ENCODE measurements around the gene B3GALT4.

Gene B3GALT4

GRCh38 chr6:33305052-33305451 lies 28.1 kb downstream of the B3GALT4 start:
- Histone ChIP-seq H3K36me3 (ENCODE audit: insufficient read depth, low read length) (peaks cover 9% of the 10 kb centered on the region), H3K79me2 (ENCODE audit: control insufficient read depth, insufficient read depth, low read length, unreplicated experiment) (peaks cover 24% of the 10 kb centered on the region), H3K27ac (ENCODE audit: low read depth, low read length) (no peak overlapping the region)

DNA sequence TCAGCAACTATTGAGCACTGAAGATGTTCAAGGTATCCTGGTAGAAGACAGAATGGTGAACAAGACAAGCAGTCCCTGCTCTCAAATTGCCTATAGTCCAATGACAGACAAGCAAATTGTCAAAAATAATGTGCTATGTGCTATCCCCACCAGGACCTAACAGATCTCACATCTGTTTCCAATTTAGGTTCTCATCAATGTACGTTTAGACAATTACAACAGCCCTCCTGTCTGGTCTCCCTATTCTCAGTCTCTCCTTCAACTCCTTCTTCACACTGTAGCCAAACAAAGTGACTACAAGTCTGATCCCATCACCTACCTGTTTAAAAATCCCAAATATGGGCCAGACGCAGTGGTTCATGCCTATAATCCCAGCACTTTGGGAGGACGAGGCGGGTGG lies 29.4 kb downstream of the B3GALT4 start:
- H3K27me3 ChIP-seq (ENCODE audit: insufficient read depth, low read length) = no peaks in the 10 kb centered on the region
- peaks cover 9% of the 10 kb centered on the region for H3K36me3 ChIP-seq (ENCODE audit: insufficient read depth, low read length)
- H3K4me3 ChIP-seq (ENCODE audit: low read depth, low read length) = no peak overlapping the region
- H2AFZ ChIP-seq (ENCODE audit: low read length, unreplicated experiment) = no peak overlapping the region
- peaks cover 25% of the 10 kb centered on the region for H3K79me2 ChIP-seq (ENCODE audit: control insufficient read depth, insufficient read depth, low read length, unreplicated experiment)
- no peaks in the 10 kb centered on the region for H3K4me1 ChIP-seq (ENCODE audit: control insufficient read depth, insufficient read depth, low read length, unreplicated experiment)
- no peak overlapping the region for H3K27ac ChIP-seq (ENCODE audit: low read depth, low read length)

More at GRCh38 chr6:33305052-33305451, 28.1 kb downstream of the B3GALT4 start:
- no peak overlapping the region for H3K4me3 ChIP-seq (ENCODE audit: low read depth, low read length)
- no peaks in the 10 kb centered on the region for H3K27me3 ChIP-seq (ENCODE audit: insufficient read depth, low read length)
- no peaks in the 10 kb centered on the region for H3K4me1 ChIP-seq (ENCODE audit: control insufficient read depth, insufficient read depth, low read length, unreplicated experiment)
- no peak overlapping the region for H2AFZ ChIP-seq (ENCODE audit: low read length, unreplicated experiment)

DNA sequence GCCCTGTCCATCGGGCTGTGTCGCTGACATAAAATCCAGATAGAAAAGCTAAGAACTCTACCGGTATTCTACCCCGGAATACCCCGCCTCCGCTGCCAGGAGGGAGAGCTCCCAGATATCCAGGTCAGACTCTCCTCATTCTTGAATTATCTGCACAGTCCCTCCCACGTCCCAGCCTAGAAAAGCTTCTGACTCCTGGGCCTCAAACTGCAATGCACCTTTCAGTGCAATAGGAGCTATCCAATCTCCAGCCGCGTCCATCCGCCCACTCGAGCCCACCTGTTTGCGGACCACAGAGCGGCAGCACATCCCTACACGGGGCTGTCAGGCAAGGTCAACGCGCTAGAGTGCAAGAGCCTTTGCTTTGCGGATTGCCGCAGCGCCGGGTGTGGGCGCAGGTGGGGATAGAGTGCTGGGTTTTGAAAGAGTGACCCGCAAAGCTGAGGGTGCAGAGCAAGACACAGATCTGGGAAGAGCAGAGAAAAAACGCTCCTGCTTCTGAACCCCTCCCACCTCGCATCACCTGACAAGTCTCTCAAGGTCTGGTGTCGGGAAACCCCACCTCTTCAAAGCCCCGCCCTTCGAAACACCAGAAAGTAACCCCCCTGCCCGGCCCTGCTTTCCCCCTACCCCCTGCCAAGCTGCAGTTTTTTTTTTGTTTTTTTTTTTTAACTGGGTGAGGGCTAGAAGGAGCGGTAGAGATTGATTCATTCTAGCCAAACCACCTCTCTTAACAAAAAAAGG lies 35.6 kb downstream of the B3GALT4 start:
- Histone ChIP-seq H3K36me3 (ENCODE audit: insufficient read depth, low read length) (peaks cover 6% of the 10 kb centered on the region), H3K27ac (ENCODE audit: low read depth, low read length) (peak overlapping the region; percentile 93), H3K4me3 (ENCODE audit: low read depth, low read length) (peak overlapping the region; percentile 97), H3K4me1 (ENCODE audit: control insufficient read depth, insufficient read depth, low read length, unreplicated experiment) (peaks cover 15% of the 10 kb centered on the region), H2AFZ (ENCODE audit: low read length, unreplicated experiment) (no peak overlapping the region), H3K79me2 (ENCODE audit: control insufficient read depth, insufficient read depth, low read length, unreplicated experiment) (peaks cover 53% of the 10 kb centered on the region), H3K27me3 (ENCODE audit: insufficient read depth, low read length) (no peaks in the 10 kb centered on the region)

- Histone ChIP-seq H3K79me2 (ENCODE audit: control insufficient read depth, insufficient read depth, low read length, unreplicated experiment) (peaks cover 50% of the 10 kb centered on the region), H2AFZ (ENCODE audit: low read length, unreplicated experiment) (no peak overlapping the region), H3K4me1 (ENCODE audit: control insufficient read depth, insufficient read depth, low read length, unreplicated experiment) (peaks cover 16% of the 10 kb centered on the region), H3K36me3 (ENCODE audit: insufficient read depth, low read length) (peaks cover 3% of the 10 kb centered on the region; the same call in 1 of the 2 replicates), H3K27ac (ENCODE audit: low read depth, low read length) (peak overlapping the region; percentile 93), H3K27me3 (ENCODE audit: insufficient read depth, low read length) (no peaks in the 10 kb centered on the region), H3K4me3 (ENCODE audit: low read depth, low read length) (peak overlapping the region; percentile 97)
Observed at GRCh38 chr6:33313105-33313708, 36.3 kb downstream of the B3GALT4 start.

DNA sequence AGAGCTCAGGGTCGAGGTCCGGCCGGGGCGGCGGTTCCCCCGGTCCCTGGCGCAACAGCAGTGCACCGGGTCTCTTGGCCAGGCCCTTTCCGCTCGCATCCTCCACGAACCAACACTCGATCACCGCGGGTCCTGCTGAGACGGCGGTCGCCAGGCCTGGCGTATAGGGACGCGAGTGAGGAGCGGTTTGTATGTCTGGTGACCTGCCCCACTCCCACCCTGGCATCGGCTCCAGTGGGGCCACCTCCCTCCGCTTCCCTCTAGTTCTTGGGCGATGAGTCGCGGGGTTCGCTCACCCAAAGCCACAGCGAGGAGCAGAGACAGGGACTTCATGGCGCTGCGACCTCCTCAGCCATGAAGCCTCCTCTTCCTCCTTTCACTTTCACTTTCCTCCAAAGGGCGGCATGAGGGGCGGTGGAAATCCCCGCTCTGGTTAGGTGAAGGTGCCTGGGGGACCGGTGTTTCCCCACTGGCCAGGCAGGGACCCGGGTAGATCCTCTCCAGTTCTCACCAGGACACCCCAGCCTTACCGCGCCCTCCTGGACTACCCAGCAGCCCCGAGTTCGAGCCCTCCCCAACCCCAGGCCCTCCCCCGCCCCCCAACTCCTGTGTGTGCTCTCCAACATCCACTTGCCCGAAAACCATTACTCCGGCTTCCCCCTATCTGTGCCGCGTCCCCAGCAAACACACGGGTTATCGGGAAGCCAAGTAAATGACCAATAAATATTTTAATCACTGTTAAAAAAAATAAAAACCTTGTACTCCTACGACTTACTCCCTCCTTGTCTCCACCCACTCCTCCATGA lies 37.0 kb downstream of the B3GALT4 start, which contains the start of gene TAPBP:
Gene TAPBP, minus strand, starts transcription at position 370 of the 806 bp plus-strand sequence. Its CDS starts 37 bp downstream, at position 333.
- no peak within 1 kb of the TSS for H2AFZ ChIP-seq (ENCODE audit: low read length, unreplicated experiment)
- peak within 1 kb of the TSS; percentile 93 for H3K27ac ChIP-seq (ENCODE audit: low read depth, low read length)
- H3K79me2 ChIP-seq (ENCODE audit: control insufficient read depth, insufficient read depth, low read length, unreplicated experiment) = peaks cover 48% of the 10 kb centered on the region

DNA sequence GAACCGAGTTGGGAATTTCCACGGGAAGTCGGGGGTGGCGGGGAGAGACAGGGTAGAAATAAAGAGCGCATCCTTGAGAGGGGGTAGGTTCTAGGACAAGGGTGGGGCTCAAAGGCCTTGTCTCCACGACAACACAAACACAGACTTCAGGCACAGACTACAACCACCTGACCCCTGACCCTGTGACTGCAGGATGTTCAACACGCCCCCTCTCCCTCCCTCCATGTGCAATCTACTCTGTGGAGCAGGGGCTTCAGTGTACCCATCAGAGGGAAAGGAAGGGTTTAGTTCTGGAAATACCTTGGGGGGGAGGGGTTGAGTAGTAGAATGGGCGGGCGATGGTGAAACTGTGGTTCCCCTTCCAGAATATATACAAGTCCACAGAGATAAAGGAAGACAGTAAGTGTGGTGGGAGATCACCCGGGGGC lies 37.6 kb downstream of the B3GALT4 start:
- H3K4me1 ChIP-seq (ENCODE audit: control insufficient read depth, insufficient read depth, low read length, unreplicated experiment) = peaks cover 29% of the 10 kb centered on the region
- H3K27ac ChIP-seq (ENCODE audit: low read depth, low read length) = peak overlapping the region; percentile 93
- H3K27me3 ChIP-seq (ENCODE audit: insufficient read depth, low read length) = no peaks in the 10 kb centered on the region
- peaks cover 4% of the 10 kb centered on the region; the same call in 1 of the 2 replicates for H3K36me3 ChIP-seq (ENCODE audit: insufficient read depth, low read length)
- no peak overlapping the region for H2AFZ ChIP-seq (ENCODE audit: low read length, unreplicated experiment)
- peak overlapping the region; percentile 97 for H3K4me3 ChIP-seq (ENCODE audit: low read depth, low read length)
- peaks cover 51% of the 10 kb centered on the region for H3K79me2 ChIP-seq (ENCODE audit: control insufficient read depth, insufficient read depth, low read length, unreplicated experiment)

More for the DNA sequence above, 37.0 kb downstream of the B3GALT4 start, which contains the start of gene TAPBP:
- no peaks in the 10 kb centered on the region; the same call in 1 of the 2 replicates for H3K36me3 ChIP-seq (ENCODE audit: insufficient read depth, low read length)
- H3K4me3 ChIP-seq (ENCODE audit: low read depth, low read length) = peak within 1 kb of the TSS; percentile 97
- H3K4me1 ChIP-seq (ENCODE audit: control insufficient read depth, insufficient read depth, low read length, unreplicated experiment) = peaks cover 23% of the 10 kb centered on the region
- no peaks in the 10 kb centered on the region for H3K27me3 ChIP-seq (ENCODE audit: insufficient read depth, low read length)

DNA sequence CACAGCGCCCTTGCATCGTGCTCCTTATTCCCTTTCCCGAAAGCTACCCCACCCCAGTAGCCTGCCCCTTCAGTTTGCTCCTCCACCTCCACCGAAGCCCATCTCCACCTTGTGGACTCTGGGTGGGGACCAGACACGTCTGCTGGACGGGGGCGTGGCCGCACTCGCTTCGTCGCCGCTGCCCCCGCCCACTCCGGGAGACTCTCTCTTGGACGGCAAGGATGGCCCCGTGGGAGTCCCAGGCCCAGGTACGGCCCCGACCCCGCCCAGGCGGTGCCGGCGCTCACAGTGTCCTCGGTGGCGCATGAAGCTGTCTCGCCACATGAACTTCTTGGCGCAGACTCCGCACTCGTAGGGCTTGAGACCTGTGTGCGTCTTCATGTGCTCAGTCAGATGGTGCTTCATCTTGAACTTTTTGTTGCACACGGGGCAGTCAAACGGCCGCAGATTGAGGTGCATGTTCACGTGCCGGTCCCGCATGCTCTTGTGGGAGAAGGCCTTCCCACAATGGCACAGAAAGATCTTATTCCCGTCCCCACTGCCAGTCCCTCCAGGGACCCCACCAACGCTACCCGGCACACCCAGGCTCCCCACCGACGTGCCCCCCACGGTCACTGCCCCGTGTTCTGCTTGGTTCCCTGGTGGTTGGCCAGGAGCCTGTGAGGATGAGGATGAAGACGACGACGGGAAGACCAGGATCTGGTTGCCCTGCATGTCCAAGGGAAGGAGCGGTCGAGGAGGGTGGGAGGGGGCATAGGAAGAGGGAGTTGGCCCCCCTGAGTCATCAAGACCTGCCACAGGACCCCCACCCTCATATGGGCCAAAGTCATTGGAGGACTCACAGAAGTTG lies 38.2 kb downstream of the B3GALT4 start:
- peaks cover 55% of the 10 kb centered on the region for H3K79me2 ChIP-seq (ENCODE audit: control insufficient read depth, insufficient read depth, low read length, unreplicated experiment)
- H3K4me3 ChIP-seq (ENCODE audit: low read depth, low read length) = peak overlapping the region; percentile 97
- peaks cover 6% of the 10 kb centered on the region; the same call in 1 of the 2 replicates for H3K36me3 ChIP-seq (ENCODE audit: insufficient read depth, low read length)
- no peaks in the 10 kb centered on the region for H3K27me3 ChIP-seq (ENCODE audit: insufficient read depth, low read length)
- peak overlapping the region; percentile 93 for H3K27ac ChIP-seq (ENCODE audit: low read depth, low read length)
- H2AFZ ChIP-seq (ENCODE audit: low read length, unreplicated experiment) = no peak overlapping the region
- peaks cover 36% of the 10 kb centered on the region for H3K4me1 ChIP-seq (ENCODE audit: control insufficient read depth, insufficient read depth, low read length, unreplicated experiment)

DNA sequence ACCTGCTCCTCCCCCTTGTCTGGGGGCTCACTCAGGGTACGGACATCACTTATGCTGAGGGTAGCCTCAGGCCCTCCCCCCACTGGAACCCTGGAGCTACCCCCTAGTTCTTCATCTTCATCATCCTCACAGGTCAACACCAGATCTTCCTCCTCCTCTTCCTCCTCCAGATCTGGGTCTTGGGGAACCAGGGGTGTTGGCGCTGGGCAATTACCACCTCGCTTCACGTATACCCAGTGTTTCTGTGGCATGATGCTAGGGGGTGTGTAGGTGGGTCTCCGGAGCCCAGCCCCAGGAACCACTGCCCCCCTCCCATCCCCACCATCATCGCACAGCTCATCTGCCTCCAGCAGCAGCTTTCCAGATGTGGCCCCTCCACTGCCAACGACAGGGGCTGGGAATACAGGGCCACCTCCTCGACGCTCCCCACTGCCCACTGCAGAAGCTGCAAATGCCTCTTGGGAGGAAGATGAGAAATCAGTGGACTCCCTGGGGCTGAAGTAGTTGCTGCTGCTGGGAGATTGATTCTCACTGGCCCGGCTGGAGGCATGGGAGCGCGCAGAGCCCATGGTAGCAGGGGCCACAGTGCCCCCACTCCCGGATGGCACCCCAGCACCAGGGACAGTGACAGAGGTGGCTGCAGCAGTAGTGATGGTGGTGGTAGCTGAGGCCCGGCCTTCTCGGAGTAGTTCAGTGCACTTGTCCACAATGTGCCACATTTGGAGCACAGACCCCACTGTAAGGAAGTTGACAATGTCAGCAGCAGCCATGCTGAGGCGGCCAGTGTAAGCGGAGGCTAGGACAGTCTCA lies 39.1 kb downstream of the B3GALT4 start:
- peaks cover 55% of the 10 kb centered on the region for H3K79me2 ChIP-seq (ENCODE audit: control insufficient read depth, insufficient read depth, low read length, unreplicated experiment)
- no peak overlapping the region for H3K27ac ChIP-seq (ENCODE audit: low read depth, low read length)
- peaks cover 8% of the 10 kb centered on the region; the same call in 1 of the 2 replicates for H3K36me3 ChIP-seq (ENCODE audit: insufficient read depth, low read length)
- H3K4me1 ChIP-seq (ENCODE audit: control insufficient read depth, insufficient read depth, low read length, unreplicated experiment) = peaks cover 42% of the 10 kb centered on the region
- no peak overlapping the region for H2AFZ ChIP-seq (ENCODE audit: low read length, unreplicated experiment)
- H3K27me3 ChIP-seq (ENCODE audit: insufficient read depth, low read length) = no peaks in the 10 kb centered on the region
- H3K4me3 ChIP-seq (ENCODE audit: low read depth, low read length) = no peak overlapping the region

- H2AFZ ChIP-seq (ENCODE audit: low read length, unreplicated experiment) = no peak overlapping the region
- H3K36me3 ChIP-seq (ENCODE audit: insufficient read depth, low read length) = peaks cover 10% of the 10 kb centered on the region; the same call in 1 of the 2 replicates
- peaks cover 56% of the 10 kb centered on the region for H3K79me2 ChIP-seq (ENCODE audit: control insufficient read depth, insufficient read depth, low read length, unreplicated experiment)
- peak overlapping the region; percentile 62 for H3K4me3 ChIP-seq (ENCODE audit: low read depth, low read length)
- H3K4me1 ChIP-seq (ENCODE audit: control insufficient read depth, insufficient read depth, low read length, unreplicated experiment) = peaks cover 48% of the 10 kb centered on the region
- H3K27me3 ChIP-seq (ENCODE audit: insufficient read depth, low read length) = no peaks in the 10 kb centered on the region
- H3K27ac ChIP-seq (ENCODE audit: low read depth, low read length) = no peak overlapping the region
Observed at GRCh38 chr6:33316603-33317418, 39.9 kb downstream of the B3GALT4 start.

All from ACC112 (cell line).